Breast epithelium (tissue), 3 donors: Measurements from ENCODE around the gene LDLRAD4.

ENCODE experiments used
- POLR2AphosphoS5 ChIP-seq, 3 donors: sonication (generic); formaldehyde crosslinking; IDR thresholded peaks; one replicate each; pipeline ENCODE4 v1.6.1; 2017; ENCODE audit warnings: antibody characterized with exemption in 3 of 3
- TF ChIP-seq, protein P1 (sequence below), 3 donors: fragments of 450-650 bp; IDR thresholded peaks; one replicate each; pipeline ENCODE4 v1.5.1; 2016 to 2017; ENCODE audit warnings: antibody characterized with exemption in 3 of 3, mild to moderate bottlenecking in 3 of 3, moderate library complexity in 3 of 3

DNA sequence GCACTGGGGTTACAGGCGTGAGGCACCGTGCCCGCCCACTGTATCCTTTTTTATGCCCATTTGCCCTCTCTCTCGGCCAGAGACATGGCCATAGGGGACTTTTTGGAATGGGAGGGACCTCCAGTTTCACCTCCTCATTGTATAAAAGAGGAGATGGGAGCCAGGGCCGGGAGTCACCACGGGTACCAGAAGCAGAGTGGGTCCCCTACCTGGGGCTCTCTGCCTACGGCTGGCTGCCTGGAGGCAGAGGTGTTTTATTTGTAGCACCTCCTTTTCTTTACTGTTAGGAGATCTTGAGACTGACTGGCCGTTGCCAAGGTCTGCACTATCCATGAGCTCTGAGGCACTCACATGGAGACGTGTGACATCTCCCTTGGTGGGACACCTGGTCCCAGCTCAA, 162.8 kb downstream of the LDLRAD4 start:
- TF ChIP-seq, protein P1, sequence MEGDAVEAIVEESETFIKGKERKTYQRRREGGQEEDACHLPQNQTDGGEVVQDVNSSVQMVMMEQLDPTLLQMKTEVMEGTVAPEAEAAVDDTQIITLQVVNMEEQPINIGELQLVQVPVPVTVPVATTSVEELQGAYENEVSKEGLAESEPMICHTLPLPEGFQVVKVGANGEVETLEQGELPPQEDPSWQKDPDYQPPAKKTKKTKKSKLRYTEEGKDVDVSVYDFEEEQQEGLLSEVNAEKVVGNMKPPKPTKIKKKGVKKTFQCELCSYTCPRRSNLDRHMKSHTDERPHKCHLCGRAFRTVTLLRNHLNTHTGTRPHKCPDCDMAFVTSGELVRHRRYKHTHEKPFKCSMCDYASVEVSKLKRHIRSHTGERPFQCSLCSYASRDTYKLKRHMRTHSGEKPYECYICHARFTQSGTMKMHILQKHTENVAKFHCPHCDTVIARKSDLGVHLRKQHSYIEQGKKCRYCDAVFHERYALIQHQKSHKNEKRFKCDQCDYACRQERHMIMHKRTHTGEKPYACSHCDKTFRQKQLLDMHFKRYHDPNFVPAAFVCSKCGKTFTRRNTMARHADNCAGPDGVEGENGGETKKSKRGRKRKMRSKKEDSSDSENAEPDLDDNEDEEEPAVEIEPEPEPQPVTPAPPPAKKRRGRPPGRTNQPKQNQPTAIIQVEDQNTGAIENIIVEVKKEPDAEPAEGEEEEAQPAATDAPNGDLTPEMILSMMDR (IDR thresholded peaks at IDR 0.05), result no peak
- TF ChIP-seq POLR2AphosphoS5 (IDR thresholded peaks at IDR 0.05), result no peak
